ENCODE measurements around the gene C1QB. TPM values are rescaled to one million over a fixed set of nuclear protein-coding genes. Genes with fewer than 3 reads are reported as not detected.

The C1QB gene, protein sequence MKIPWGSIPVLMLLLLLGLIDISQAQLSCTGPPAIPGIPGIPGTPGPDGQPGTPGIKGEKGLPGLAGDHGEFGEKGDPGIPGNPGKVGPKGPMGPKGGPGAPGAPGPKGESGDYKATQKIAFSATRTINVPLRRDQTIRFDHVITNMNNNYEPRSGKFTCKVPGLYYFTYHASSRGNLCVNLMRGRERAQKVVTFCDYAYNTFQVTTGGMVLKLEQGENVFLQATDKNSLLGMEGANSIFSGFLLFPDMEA
- total RNA-seq (2022) = not detected in 2 replicates
- Bru-seq, nascent RNA = not detected
- not detected for BruChase-seq, experiment 1, labeled RNA remaining after a 6-hour chase
- not detected for BruChase-seq, experiment 2, labeled RNA remaining after a 2-hour chase
- long read RNA-seq = 0 reads

DNA sequence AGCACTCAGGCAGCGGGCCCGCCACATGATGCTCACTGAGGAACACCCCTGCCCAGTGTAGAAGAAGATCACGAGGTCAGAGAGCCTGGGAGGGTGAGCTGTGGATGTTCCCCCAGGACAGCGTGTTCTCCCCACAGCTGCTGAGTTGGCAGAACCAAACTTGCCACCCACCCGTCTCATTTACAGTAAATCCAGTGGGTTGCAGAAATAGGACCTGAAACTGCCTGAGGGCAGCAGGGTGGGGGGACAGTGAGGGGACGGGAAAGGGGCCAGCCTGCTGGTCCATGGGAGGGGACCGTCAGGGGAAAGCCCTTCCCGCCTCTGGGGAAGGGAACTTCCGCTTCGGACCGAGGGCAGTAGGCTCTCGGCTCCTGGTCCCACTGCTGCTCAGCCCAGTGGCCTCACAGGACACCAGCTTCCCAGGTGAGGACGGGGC, at the start of gene C1QB:
Gene C1QB, plus strand, starts transcription at position 356 of the 436 bp plus-strand sequence. CDS start 6,227 bp downstream, outside the sequence.
- intact Hi-C loops (cut with micrococcal nuclease) = no loop called here
- H3K27ac Mint-ChIP-seq (ENCODE audit: low read depth, unreplicated experiment) = no peak within 1 kb of the TSS
- TF ChIP-seq, protein P1, sequence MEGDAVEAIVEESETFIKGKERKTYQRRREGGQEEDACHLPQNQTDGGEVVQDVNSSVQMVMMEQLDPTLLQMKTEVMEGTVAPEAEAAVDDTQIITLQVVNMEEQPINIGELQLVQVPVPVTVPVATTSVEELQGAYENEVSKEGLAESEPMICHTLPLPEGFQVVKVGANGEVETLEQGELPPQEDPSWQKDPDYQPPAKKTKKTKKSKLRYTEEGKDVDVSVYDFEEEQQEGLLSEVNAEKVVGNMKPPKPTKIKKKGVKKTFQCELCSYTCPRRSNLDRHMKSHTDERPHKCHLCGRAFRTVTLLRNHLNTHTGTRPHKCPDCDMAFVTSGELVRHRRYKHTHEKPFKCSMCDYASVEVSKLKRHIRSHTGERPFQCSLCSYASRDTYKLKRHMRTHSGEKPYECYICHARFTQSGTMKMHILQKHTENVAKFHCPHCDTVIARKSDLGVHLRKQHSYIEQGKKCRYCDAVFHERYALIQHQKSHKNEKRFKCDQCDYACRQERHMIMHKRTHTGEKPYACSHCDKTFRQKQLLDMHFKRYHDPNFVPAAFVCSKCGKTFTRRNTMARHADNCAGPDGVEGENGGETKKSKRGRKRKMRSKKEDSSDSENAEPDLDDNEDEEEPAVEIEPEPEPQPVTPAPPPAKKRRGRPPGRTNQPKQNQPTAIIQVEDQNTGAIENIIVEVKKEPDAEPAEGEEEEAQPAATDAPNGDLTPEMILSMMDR (IDR thresholded peaks at IDR 0.05; ENCODE audit: unreplicated experiment) = no peak
- CTCF ChIA-PET = interaction anchor here (1.4 kb wide), 1 partner anchor 10 kb away, joined by 5 read pairs; no protein-coding TSS in a partner anchor
- no TSS peak for BruUV-seq (replicated peaks)
- no peak for DNase-seq (ENCODE audit: unreplicated experiment)
- no peaks in the 10 kb centered on the region for H3K36me3 Mint-ChIP-seq (ENCODE audit: insufficient read depth, unreplicated experiment)
- peaks cover 89% of the 10 kb centered on the region for H3K27me3 Mint-ChIP-seq (ENCODE audit: insufficient read depth, unreplicated experiment)
- H3K4me1 Mint-ChIP-seq (ENCODE audit: insufficient read depth, unreplicated experiment) = no peaks in the 10 kb centered on the region
- no peak within 1 kb of the TSS for H3K4me3 Mint-ChIP-seq (ENCODE audit: unreplicated experiment)
- POLR2A ChIA-PET = no interaction called here
- no peaks in the 10 kb centered on the region for H3K9me3 Mint-ChIP-seq (ENCODE audit: unreplicated experiment)

DNA sequence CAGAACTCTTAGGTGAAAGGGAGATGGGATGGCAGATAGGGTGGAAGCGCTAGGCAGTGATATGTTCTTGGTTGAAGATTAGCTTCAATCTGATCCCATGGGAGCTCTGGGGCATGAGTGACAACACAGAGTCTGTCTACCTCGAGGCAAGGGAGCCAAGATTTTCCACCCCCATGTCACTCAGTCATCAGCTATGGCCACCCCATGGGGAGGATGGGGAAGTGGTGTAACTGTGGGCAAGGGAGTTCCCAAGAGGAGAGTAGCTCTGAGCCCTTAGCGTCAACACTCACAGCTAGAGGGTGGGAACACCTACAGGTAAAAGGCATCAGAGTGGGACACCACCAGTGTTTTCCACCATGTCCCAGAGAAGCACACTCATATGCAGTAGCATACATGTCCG, 46.9 kb upstream of the C1QB start:
- no peak overlapping the region for H3K4me3 Mint-ChIP-seq (ENCODE audit: unreplicated experiment)
- H3K36me3 Mint-ChIP-seq (ENCODE audit: insufficient read depth, unreplicated experiment) = peaks cover 4% of the 10 kb centered on the region
- H3K27me3 Mint-ChIP-seq (ENCODE audit: insufficient read depth, unreplicated experiment) = peaks cover 82% of the 10 kb centered on the region
- TF ChIP-seq, protein P1 (IDR thresholded peaks at IDR 0.05; ENCODE audit: unreplicated experiment) = no peak
- no peak for DNase-seq (ENCODE audit: unreplicated experiment)
- BruUV-seq (replicated peaks) = no TSS peak
- no peak overlapping the region for H3K27ac Mint-ChIP-seq (ENCODE audit: low read depth, unreplicated experiment)
- ChIA-PET POLR2A (no interaction called here), CTCF (interaction anchor here (0.6 kb wide), 1 partner anchor 256 kb away, joined by 3 read pairs; no protein-coding TSS in a partner anchor)
- H3K4me1 Mint-ChIP-seq (ENCODE audit: insufficient read depth, unreplicated experiment) = no peaks in the 10 kb centered on the region
- no peaks in the 10 kb centered on the region for H3K9me3 Mint-ChIP-seq (ENCODE audit: unreplicated experiment)
- intact Hi-C loops (cut with micrococcal nuclease) = no loop called here

DNA sequence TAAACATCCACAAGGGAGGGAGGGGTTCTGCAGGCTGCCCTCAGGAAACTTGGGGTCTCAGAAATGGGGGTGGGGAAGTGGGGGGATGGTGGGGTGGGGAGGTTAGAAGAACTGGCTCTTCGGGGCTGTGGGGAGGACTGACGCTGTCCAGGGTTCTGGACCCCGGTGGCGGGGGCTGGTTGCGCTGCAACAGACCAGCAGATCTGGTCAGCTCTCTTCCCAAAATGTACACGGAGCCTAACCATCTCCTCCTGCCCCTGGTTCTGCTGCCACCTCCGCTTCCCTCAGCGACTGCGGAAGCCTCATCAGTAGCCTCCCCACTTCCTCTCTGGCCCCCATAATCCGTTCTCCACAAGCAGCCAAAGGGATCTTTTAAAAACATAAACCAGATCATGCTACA, 45.9 kb upstream of the C1QB start:
- H3K27ac Mint-ChIP-seq (ENCODE audit: low read depth, unreplicated experiment) = no peak overlapping the region
- intact Hi-C loops (cut with micrococcal nuclease) = no loop called here
- CTCF ChIA-PET = no interaction called here
- POLR2A ChIA-PET = no interaction called here
- H3K36me3 Mint-ChIP-seq (ENCODE audit: insufficient read depth, unreplicated experiment) = peaks cover 5% of the 10 kb centered on the region
- no peaks in the 10 kb centered on the region for H3K4me1 Mint-ChIP-seq (ENCODE audit: insufficient read depth, unreplicated experiment)
- BruUV-seq (replicated peaks) = no TSS peak
- DNase-seq (ENCODE audit: unreplicated experiment) = no peak
- TF ChIP-seq, protein P1 (IDR thresholded peaks at IDR 0.05; ENCODE audit: unreplicated experiment) = no peak
- peaks cover 82% of the 10 kb centered on the region for H3K27me3 Mint-ChIP-seq (ENCODE audit: insufficient read depth, unreplicated experiment)
- no peaks in the 10 kb centered on the region for H3K9me3 Mint-ChIP-seq (ENCODE audit: unreplicated experiment)
- no peak overlapping the region for H3K4me3 Mint-ChIP-seq (ENCODE audit: unreplicated experiment)

DNA sequence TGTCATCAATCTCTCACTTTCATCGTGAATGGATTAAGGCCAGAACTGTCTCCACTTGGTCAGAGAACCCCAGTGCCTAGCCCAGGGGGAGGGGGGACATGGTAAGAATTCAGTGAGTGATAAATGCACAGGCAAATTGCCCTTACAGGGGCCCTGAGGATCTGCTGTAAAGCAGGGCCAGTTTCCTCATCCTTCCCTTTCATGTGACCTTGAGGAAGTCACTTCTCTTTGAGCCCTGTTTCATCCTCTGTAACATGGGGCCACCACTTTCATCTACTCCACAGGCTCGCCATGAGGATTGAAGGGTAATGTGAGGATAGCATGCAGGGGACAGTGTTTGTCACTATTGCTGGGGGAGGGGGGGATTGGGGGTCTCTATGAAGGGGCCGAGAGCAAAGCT, 44.7 kb upstream of the C1QB start:
- TF ChIP-seq, protein P1 (IDR thresholded peaks at IDR 0.05; ENCODE audit: unreplicated experiment) = no peak
- no peaks in the 10 kb centered on the region for H3K4me1 Mint-ChIP-seq (ENCODE audit: insufficient read depth, unreplicated experiment)
- POLR2A ChIA-PET = no interaction called here
- DNase-seq (ENCODE audit: unreplicated experiment) = no peak
- peaks cover 71% of the 10 kb centered on the region for H3K27me3 Mint-ChIP-seq (ENCODE audit: insufficient read depth, unreplicated experiment)
- H3K27ac Mint-ChIP-seq (ENCODE audit: low read depth, unreplicated experiment) = no peak overlapping the region
- no TSS peak for BruUV-seq (replicated peaks)
- no peak overlapping the region for H3K4me3 Mint-ChIP-seq (ENCODE audit: unreplicated experiment)
- intact Hi-C loops (cut with micrococcal nuclease) = no loop called here
- CTCF ChIA-PET = interaction anchor here (0.6 to 0.9 kb wide), 2 partner anchors 253 to 461 kb away, joined by 4 to 5 read pairs; no protein-coding TSS in a partner anchor
- no peaks in the 10 kb centered on the region for H3K9me3 Mint-ChIP-seq (ENCODE audit: unreplicated experiment)
- H3K36me3 Mint-ChIP-seq (ENCODE audit: insufficient read depth, unreplicated experiment) = peaks cover 5% of the 10 kb centered on the region

All from MCF 10A (cell line).